ENCODE measurements around the gene SYT1.
A peak's percentile ranks its signal among the peaks of the same experiment; 100 is the strongest.

Gene SYT1

DNA sequence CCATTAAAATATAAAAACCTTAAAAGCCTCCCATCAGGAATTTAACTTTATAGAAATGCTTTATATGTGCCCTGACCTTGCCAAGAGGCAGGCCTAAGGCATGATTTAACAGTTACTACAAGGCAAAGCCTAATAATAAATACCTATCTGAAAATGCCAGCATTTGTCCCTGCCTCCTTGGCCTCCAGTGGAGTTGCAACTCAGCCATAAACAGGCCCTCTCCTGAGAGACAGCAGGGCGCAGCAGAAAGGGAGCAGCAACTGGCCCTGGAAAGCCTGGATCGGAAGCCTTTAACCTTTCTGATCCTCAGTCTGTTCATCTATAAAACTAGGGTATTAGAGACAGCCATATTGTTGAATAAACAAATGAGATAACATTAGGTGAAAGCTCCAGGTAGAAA lies 501.8 kb downstream of the SYT1 start:
- no peak for DNase-seq

DNA sequence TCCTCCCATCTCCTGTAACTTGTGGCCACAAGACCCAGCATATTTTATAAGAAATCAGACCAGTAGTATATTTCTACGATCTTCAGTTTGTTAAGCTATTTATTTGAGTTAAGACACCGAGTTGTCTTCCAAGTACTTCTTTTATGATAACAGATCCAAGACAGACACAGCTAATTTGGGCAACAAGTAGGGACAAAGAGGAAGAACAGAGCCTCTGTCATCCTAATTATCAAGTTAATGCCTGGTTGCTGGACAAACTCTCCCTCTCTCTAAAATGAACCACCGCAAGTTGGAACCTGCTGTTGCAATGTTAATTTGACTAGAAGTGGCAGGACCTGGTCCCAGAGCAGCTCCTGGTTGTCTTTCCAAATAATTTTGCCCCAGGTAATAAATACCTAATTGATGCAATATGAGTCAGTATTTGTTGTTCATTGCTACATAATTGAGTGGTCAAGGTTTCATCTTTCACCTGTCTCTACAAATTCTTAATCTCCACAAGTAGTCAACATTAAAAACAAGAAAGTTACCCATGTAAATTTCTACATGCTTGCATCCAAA lies 502.5 kb downstream of the SYT1 start:
- no peak for DNase-seq

DNA sequence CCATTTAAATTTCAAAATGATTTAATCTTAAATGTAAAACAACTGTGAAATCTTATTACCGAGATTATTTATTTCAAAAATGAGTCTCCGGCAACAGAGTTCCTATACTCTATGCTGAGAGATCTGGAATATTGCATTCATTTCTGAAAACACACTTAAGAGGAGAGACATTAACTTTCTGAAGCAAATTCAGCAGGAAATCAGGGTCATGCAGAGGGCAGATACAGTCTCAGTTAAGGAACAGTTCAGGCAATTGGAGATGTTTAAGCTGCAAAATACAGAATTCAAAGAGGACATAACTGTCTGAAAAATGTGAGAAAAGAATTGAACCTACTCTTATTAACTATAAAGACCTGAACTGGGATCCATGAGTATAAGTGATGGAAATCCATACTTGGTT lies 505.4 kb downstream of the SYT1 start:
- no peak for DNase-seq

DNA sequence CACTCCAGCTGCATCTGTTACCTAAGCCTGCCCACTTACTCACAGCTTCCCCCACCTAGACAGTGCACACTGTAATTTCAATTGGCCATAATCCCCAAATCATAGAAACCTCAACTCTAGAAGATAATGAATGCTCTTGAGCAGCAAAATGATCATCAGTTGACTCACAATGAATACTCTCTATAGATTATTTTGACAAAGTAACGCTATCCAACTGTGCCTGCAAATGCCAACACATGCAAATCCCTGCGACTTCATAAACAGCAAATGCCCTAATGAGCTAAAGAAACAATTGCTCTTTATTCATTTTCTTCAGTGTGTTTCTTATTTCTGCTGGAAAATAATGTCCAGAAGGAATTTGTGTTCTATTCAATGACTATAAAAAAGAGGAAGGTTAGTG lies 506.7 kb downstream of the SYT1 start:
- DNase-seq: no peak

DNA sequence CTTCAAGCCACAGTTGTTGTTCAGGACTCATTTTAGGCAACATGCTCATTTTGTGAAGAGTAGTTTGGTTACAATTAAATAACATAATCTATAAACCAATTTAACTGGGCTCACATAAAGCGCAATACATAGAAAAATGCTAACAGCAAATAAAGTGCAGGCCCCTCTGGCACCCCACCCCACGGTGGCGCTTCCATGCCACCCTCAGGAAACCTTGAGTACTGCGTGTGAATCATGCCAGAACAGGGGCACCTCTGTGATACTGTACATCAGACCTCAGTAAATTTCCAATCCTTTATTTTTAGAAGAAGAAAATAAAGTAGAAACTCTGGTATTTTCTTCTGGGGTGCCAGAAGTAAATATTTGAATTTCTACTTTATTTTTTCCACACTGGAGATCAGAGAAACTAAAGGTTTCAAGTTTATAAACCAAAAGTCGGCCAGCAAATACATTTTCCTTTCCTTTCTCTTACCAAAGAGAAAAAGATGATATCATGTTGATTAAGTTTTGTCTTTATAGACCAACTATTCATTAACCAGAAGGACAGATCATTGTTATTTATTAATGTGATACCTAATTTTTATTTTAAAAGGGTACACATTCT lies 509.4 kb downstream of the SYT1 start:
- no peak for DNase-seq

DNA sequence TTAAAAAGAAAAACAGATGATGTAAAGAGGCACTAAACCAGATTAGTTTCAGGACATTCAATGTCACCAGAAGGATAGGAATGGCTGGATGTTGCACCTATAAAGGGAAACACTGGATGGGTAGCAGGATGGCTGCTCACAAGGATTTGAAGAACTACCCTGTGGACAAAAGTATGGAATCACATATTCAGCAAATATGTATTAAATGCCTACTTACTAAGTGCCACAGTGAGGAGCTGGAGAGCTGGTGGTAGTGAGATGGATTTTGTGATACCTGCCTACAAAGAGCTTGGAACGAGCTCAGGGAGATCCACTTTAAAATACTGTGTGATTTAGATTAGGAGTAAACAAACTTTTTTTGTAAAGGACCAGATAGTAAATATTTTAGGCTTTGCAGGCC lies 510.0 kb downstream of the SYT1 start:
- no peak for DNase-seq

DNA sequence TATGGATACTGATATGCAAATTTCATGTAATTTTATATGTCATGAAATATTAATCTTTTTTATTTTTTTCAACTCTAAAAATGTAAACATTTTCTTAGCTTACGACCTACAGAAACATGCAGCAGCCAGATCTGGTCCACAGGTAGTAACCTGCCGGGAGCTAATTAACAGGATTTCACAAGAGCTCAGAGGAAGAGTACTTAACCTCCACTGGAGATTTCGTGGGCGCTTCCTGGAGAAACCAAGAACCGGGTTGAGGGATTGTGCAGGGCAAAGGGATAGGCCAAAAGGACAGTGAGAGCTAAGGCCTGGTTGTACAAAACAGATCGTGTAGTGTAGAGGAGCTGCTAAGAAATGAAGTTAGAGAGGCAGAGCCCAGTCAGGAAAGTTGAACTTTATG lies 510.5 kb downstream of the SYT1 start:
- no peak for DNase-seq

DNA sequence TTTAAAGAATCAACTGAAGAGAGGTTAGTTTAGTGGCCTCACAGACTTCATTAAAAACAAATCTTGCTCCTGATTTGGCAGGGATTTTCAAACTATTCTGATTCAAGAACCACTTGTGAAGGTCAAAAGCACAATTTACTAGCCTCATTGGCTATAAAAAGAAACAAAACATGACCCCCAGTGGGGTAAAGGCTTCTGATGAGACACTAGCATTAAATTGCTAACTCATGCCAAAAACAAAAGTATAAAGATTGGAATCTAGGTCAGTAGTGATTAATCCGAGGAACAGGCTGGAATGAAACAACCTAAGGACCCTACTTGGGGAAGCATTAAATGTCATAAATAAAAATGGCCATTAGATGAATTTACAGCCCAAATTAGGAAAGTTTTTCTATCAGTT lies 513.9 kb downstream of the SYT1 start:
- DNase-seq: no peak

DNA sequence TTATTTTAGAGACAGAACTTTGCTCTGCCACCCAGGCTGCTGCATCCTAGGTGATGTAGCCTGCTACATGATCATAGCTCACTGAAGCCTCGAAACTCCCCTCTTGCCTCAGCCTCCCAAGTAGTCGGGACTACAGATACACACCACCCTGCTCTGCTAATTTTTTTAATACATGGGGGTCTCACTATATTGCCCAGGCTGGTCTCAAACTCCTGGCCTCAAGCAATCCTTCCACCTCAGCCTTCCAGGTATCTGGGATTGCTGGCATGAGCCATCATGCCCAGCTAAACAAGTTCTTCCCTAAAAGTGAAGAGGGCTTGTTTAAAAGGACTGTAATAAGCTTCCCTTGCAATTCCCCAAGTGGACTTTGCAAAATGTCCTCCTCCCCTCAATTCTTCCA lies 515.8 kb downstream of the SYT1 start:
- no peak for DNase-seq

DNA sequence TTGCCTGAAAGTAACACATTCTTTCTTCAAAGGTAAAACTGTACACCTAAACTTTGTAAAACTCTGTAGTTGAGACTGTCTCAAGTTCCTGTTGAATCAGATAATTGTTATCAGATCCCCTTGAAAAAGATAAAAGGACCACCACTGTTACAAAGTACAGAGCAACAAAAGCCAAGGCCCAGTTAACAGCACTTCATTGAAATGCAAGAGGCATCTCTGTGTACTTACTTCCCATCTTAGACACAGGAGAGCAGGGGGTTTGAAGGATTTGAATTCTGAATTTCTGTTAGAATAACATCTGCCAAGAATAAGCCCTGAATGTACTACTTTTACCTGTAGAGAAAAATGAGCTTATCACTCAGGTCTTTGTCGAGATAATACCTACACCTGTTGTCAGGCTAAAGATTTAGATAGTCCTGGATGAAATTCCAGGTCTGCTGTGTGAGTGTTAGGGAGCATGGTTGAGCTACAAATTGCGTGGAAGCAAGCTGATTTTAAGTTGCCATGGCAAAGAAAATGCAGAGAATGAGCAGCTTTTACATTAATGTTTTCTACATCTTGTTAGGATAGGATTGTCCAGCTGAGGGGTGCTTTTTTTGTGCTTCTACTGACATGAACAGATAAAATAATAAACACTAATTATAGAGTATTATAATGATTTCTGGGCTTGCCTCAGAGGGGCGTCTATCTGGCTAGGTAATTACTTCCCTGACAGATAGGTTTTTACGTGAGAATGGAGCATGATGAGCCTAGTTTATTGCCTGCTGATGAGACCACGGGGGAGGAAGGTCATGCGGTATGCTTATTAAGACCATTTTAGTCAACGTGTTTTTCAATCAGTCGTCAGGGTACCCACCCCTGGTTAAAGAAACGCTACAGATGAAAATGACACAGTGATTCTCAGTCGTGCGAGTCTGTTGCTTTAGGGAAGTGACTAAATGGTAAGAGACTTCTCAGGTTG lies 517.0 kb downstream of the SYT1 start:
- no peak for DNase-seq

DNA sequence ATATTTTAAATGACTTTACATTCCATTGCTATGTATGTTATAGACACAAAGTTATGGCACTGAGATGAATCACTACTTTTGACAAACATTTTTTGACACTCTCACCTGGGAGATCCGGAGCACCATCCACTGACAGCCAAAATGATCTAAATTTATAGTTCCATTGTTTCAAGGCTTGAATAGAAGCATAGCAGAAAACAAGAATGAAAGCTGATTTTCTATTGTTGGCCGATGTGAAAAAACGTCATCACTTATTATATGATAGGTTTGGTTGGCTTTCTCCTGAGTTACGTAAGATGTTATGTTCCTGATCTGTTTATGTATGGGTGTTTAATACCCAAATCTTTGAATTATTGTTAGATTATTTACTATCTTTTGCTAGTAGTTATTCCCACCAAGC lies 520.0 kb downstream of the SYT1 start:
- no peak for DNase-seq

DNA sequence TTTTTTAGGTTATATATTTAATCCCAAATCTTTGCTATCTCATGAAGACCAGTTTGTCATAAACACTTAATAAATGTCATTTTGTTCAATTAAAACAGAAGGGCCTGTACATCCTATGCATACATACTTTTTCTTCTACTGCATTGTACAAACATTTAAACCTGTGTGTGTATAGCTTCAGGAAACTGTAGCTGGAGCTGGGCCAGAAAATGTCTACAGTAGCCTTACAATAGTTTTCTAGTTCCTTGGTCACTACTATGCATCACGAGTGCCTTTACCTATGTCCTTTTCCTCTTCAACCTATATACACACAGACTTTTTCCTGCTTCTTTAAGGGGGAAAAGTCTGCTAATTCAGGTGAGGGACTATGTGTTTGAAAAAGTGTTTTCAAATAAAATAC lies 523.4 kb downstream of the SYT1 start:
- DNase-seq: no peak

DNA sequence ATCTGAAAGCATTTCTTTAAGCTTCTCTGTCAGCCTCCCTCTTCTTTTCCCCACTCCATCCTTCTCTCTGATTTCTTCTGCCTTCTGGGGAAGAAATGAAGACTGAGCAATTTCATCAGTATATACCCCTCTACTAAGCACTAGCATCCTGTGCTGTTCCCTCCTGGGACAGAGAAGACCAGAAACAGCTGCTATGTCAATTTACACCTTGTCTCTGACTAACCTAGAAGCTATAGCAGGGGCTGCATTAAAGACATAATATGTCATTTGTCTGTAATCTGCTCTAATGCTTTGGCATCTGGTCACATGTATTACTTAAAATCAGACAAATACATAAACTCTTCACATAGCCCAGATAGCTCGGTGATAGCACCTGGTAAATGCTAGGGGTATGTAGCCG lies 529.3 kb downstream of the SYT1 start:
- no peak for DNase-seq

DNA sequence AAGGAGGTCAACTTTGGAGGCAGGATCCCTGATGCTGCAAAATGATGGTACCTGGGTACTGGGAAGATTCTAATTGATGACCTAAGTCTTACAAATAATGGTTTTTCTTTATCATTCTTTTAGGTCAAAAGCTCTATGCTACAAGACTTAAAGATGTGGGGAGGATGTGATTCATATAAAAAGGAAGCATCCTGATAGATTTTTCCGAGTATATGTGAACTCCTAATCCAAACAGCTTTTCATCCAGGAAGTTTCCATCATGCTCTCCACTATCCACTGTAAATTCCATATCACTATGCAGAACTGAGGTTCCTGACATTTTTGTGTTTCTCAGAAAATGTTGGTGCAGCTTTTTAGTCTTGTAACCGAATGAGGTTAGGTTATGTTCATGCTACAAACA lies 533.0 kb downstream of the SYT1 start:
- DNase-seq: no peak

DNA sequence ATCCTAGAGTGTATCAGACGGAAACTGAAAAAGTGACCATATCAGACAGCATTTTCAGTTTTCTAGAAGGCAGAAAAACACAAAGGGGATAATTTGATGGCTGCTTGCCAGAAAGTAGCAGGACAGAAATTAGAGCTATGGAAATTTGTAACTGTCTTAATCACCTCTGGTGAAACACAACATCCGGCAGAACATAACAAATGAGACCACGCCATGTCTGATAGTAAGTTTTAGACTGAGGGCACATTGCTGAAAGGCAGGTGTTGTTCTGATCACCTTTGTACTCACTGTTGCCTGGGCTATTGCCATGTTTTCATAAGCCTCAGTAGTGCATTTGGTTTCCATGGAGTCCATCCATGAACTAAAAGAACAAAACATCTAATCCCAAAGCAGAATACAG lies 535.9 kb downstream of the SYT1 start:
- no peak for DNase-seq

DNA sequence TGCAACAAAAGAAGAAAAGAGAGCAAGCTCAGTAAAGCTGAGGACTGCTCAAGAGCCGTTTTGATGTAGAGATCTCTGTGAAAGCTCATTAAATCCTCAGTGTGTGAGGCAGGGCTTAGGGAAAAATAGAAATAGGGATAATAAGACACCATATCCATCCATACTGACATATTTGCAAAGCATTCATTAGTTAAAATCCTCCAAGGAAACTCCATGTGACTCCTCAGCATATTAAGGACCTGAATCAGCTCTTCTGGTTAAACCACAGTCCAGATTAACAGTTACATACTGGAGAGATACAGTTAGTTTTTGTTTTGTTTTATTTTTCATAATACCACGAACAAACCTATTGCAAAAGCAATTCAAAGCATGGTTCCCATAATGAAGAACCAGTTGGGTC lies 538.0 kb downstream of the SYT1 start:
- DNase-seq: no peak

DNA sequence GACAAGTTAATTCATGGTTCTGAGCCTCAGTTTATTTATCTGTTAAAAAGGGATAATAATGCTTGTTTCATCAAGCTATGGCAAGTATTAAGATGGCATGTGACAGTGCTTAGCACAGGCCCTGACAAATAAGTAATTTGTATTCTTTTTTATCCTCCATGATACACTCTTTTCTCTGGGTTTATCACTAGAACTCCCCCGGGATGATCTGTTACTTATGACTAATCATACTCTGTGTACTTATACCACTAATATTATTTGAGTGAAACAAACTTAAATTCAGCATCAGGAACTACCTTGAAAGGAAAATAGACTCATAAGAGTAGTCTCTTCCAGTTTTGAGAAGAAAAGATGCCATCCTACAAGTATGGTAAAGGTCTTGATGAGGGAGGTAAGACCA lies 542.4 kb downstream of the SYT1 start:
- DNase-seq: no peak

DNA sequence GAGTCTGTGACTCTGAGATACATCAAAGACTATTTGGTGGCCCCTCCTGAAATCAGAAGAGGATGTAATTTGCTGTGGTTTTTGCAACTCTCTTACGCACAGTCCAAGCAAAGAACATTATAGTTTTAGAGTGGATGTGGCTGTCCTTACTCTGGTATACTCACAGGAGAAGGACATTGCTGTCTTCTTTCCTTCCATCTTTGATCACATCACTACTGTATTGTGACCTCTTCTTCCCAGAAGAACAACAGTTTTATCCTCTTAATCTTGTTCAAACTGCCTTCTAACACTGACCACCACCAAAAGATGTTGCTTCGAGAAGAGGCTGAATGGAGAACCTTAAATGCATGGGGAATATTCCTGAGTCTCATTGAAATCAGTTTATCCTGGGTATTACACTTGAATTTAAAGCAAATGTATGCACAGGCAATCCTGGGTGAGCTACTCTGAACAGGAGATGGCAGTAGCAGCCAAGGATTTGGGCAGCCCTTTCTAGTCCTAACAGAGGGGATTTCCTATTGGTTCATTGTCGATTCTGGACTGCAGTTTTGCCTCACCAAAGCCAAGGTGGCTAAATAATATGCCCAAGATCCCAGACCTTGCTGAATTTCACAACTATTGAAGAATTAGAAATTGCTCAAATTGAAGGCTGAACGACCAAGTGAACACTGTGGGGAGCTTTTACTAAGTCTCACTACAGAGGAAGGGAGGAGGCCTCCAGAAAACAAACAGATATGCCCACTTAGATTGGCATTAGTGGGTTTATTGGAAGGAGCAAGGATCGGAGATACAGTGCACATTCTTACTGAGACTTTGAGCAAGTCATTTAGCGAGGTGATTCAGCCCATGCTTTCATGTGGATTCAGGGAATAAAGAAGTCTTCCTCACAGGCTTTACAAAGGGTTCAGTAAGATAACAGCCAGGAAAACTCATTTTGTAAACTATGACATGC lies 543.4 kb downstream of the SYT1 start:
- DNase-seq: no peak

DNA sequence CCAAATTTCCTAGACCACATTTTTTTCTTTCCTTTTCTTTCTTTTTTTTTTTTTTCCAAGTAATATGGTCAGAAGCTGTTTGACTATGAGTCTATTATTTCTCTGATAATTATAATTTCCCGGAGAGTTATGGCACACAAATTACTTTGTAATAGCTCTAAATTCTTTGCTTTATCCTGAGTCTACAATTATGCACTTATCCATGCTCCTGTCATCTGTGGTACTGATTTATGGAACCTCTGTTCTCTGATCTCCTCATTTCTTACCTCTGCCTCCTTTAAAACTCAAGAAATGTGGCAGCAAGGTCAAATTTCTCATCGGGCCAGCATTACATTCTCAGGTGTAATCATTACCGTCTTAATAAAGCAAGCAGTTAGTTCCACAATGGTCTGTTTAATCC lies 544.1 kb downstream of the SYT1 start:
- no peak for DNase-seq

DNA sequence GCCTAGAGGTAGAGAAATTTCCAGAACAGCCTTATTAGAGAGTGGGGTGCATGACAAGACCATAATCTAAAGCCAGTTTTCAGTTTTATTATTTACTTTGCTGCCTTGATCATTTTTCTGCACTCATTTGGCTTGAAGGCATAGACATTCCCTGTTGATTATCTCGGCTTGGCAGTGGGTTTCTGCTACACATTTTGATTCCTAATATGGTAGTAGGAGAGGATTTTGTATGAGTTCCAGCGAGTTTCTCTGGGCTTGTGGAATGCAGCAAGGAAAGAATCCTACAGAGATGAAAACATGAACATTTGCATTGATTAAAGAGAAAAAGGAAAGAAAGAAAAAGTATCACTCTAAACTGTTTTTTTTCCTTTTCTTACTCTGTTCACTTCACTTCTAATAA lies 545.0 kb downstream of the SYT1 start:
- no peak for DNase-seq

DNA sequence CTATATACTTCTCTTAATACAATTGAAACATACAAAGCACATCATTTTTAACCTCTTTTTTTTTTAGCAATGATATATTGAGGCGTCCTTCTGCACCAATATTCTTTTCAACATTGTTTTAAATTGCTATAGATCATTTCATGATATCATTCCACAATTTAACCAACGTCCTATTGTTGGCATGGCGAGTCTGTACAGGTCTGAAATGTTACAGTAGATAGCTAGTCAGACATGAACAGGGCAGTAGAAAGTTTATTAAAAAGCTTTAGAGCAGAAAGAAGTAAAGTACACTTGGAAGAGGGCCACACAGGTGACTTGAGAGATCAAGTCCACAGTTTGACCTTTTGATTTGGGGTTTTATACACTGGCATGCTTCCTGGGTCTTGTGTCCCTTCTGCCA lies 547.2 kb downstream of the SYT1 start:
- no peak for DNase-seq

DNA sequence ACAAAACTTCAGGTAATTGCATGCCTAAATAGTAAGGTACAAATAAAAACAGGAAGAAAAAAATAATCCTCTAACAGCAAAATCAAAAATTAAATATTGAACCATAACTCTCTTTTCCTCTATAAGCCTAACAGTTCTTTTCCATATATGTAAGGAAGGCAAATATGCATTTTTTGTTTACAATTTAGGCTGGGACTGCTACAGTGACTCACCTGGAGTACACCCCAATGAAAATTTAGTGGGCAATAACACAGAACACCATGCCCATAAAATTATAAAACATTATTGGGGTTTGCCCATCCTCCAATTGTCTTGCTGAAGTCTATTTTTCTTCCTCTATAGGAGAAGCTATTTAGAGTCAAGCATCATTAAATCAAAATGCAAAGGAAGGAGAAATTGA lies 549.2 kb downstream of the SYT1 start:
- no peak for DNase-seq

DNA sequence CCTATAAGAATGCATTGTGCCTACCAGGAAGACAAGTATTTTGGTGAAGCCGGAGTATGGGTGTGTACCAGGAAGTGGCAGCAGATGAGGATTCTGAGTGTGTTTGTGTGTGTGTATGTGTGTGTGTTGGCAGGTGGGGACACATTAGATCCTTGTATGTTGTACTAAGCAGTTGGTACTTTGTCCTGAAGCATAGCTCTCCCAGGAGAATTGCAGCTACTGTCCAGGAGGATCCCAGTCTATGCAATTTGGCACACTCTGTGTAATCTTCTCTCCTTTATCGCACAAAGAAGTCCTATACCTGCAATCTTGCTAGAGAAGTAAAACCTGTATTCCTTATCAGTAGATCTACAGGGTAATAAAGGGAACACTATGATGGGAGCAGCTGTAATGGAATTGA lies 549.7 kb downstream of the SYT1 start:
- DNase-seq: peak; percentile 84

Data from DMS153 (cell line).